ENCODE results near the gene RHOF. TPM values are rescaled to one million over a fixed set of nuclear protein-coding genes. Genes with fewer than 3 reads are reported as not detected.

Gene RHOF
- total and polyA plus RNA-seq, 2 of the 13 experiments (the other 11 are each of a cell fraction or from before 2014, with no cell fraction given) = 14.6 to 32.2 TPM

DNA sequence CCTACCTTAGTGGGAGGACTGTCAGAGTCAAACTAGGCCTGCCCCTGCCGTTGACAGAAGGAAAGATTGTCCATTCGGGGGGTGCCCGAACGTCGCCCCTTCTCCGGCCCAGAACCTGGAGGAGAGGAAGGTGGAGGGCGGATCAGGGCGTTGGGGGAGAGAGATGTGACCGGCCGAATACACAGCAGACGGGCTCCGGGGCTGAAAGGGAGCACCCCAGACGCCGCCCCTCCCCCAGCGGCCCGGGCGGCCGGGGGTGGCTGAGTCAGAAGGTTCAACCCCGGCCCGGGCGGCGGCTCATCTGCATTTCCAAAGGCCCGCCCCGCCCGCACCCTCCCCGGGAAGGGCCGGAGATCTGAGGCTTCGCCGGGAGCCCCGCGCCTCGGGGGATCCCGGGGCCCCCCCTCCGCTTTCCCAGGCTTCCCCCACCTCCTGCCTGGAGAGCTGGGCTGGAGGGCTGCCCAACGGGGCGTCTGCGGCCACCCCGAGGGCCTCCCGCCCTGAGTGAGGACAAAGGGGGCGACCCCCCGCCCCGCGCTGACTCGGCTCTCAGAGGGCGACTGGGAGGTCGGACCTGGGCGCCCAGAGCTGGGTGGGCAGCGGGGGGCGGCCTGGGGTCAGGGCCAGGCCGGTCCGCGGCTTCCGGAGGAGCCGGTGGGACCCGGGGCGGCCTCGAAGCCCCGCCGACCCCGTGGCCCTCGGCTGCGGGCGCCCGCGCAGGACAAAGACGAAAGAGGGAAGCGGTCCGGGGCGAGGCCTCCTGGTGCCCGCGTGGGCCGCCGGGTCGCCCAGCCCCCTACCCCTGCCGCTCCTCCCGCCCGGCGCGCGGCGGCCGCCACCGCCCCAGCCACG is 6.6 kb upstream of the RHOF start (continued):
- TF ChIP-seq ZNF225 (CRISPR knock-in tag; IDR thresholded peaks at IDR 0.05) (no peak), ZNF790 (CRISPR knock-in tag; IDR thresholded peaks at IDR 0.05; ENCODE audit: borderline replicate concordance) (peak; percentile 38; the same call in 1 of the 2 replicates), FLYWCH1 (CRISPR knock-in tag; IDR thresholded peaks at IDR 0.05) (no peak), PHF5A (CRISPR knock-in tag; IDR thresholded peaks at IDR 0.05; ENCODE audit: low read depth, unreplicated experiment) (no peak), ZNF670 (CRISPR knock-in tag; IDR thresholded peaks at IDR 0.05; ENCODE audit: borderline replicate concordance) (no peak; the same call in 1 of the 2 replicates), HCFC1 (IDR thresholded peaks at IDR 0.05; ENCODE audit: low read depth, low read length) (no peak), ZNF841 (CRISPR knock-in tag; IDR thresholded peaks at IDR 0.05; ENCODE audit: borderline replicate concordance) (no peak), NBN (conservative IDR thresholded peaks at IDR 0.05) (no peak), ZNF326 (CRISPR knock-in tag; IDR thresholded peaks at IDR 0.05; ENCODE audit: borderline replicate concordance) (no peak), ZNF143 (CRISPR knock-in tag; IDR thresholded peaks at IDR 0.05) (peak; percentile 31; the same call in 1 of the 2 replicates), ZNF460 (CRISPR knock-in tag; IDR thresholded peaks at IDR 0.05; ENCODE audit: borderline replicate concordance) (no peak; the same call in 1 of the 2 replicates), NR2F6 (IDR thresholded peaks at IDR 0.05) (0 out of 2 replicates have a peak, but pooled peaks have one; percentile 33), NR2F6 (CRISPR knock-in tag; IDR thresholded peaks at IDR 0.05) (no peak)
- TF ChIP-seq, protein P1, sequence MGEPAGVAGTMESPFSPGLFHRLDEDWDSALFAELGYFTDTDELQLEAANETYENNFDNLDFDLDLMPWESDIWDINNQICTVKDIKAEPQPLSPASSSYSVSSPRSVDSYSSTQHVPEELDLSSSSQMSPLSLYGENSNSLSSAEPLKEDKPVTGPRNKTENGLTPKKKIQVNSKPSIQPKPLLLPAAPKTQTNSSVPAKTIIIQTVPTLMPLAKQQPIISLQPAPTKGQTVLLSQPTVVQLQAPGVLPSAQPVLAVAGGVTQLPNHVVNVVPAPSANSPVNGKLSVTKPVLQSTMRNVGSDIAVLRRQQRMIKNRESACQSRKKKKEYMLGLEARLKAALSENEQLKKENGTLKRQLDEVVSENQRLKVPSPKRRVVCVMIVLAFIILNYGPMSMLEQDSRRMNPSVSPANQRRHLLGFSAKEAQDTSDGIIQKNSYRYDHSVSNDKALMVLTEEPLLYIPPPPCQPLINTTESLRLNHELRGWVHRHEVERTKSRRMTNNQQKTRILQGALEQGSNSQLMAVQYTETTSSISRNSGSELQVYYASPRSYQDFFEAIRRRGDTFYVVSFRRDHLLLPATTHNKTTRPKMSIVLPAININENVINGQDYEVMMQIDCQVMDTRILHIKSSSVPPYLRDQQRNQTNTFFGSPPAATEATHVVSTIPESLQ (CRISPR knock-in tag; conservative IDR thresholded peaks at IDR 0.05) = no peak
- TF ChIP-seq, protein P2, sequence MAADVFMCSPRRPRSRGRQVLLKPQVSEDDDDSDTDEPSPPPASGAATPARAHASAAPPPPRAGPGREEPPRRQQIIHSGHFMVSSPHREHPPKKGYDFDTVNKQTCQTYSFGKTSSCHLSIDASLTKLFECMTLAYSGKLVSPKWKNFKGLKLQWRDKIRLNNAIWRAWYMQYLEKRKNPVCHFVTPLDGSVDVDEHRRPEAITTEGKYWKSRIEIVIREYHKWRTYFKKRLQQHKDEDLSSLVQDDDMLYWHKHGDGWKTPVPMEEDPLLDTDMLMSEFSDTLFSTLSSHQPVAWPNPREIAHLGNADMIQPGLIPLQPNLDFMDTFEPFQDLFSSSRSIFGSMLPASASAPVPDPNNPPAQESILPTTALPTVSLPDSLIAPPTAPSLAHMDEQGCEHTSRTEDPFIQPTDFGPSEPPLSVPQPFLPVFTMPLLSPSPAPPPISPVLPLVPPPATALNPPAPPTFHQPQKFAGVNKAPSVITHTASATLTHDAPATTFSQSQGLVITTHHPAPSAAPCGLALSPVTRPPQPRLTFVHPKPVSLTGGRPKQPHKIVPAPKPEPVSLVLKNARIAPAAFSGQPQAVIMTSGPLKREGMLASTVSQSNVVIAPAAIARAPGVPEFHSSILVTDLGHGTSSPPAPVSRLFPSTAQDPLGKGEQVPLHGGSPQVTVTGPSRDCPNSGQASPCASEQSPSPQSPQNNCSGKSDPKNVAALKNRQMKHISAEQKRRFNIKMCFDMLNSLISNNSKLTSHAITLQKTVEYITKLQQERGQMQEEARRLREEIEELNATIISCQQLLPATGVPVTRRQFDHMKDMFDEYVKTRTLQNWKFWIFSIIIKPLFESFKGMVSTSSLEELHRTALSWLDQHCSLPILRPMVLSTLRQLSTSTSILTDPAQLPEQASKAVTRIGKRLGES (CRISPR knock-in tag; IDR thresholded peaks at IDR 0.05; ENCODE audit: borderline replicate concordance) = 0 out of 2 replicates have a peak, but pooled peaks have one; percentile 17
- TF ChIP-seq, protein P3, sequence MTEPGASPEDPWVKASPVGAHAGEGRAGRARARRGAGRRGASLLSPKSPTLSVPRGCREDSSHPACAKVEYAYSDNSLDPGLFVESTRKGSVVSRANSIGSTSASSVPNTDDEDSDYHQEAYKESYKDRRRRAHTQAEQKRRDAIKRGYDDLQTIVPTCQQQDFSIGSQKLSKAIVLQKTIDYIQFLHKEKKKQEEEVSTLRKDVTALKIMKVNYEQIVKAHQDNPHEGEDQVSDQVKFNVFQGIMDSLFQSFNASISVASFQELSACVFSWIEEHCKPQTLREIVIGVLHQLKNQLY (CRISPR knock-in tag; IDR thresholded peaks at IDR 0.05) = no peak
- TF ChIP-seq, protein P4, sequence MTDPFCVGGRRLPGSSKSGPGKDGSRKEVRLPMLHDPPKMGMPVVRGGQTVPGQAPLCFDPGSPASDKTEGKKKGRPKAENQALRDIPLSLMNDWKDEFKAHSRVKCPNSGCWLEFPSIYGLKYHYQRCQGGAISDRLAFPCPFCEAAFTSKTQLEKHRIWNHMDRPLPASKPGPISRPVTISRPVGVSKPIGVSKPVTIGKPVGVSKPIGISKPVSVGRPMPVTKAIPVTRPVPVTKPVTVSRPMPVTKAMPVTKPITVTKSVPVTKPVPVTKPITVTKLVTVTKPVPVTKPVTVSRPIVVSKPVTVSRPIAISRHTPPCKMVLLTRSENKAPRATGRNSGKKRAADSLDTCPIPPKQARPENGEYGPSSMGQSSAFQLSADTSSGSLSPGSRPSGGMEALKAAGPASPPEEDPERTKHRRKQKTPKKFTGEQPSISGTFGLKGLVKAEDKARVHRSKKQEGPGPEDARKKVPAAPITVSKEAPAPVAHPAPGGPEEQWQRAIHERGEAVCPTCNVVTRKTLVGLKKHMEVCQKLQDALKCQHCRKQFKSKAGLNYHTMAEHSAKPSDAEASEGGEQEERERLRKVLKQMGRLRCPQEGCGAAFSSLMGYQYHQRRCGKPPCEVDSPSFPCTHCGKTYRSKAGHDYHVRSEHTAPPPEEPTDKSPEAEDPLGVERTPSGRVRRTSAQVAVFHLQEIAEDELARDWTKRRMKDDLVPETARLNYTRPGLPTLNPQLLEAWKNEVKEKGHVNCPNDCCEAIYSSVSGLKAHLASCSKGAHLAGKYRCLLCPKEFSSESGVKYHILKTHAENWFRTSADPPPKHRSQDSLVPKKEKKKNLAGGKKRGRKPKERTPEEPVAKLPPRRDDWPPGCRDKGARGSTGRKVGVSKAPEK (CRISPR knock-in tag; IDR thresholded peaks at IDR 0.05; ENCODE audit: borderline replicate concordance) = no peak
- TF ChIP-seq, protein P5, sequence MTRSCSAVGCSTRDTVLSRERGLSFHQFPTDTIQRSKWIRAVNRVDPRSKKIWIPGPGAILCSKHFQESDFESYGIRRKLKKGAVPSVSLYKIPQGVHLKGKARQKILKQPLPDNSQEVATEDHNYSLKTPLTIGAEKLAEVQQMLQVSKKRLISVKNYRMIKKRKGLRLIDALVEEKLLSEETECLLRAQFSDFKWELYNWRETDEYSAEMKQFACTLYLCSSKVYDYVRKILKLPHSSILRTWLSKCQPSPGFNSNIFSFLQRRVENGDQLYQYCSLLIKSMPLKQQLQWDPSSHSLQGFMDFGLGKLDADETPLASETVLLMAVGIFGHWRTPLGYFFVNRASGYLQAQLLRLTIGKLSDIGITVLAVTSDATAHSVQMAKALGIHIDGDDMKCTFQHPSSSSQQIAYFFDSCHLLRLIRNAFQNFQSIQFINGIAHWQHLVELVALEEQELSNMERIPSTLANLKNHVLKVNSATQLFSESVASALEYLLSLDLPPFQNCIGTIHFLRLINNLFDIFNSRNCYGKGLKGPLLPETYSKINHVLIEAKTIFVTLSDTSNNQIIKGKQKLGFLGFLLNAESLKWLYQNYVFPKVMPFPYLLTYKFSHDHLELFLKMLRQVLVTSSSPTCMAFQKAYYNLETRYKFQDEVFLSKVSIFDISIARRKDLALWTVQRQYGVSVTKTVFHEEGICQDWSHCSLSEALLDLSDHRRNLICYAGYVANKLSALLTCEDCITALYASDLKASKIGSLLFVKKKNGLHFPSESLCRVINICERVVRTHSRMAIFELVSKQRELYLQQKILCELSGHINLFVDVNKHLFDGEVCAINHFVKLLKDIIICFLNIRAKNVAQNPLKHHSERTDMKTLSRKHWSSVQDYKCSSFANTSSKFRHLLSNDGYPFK (CRISPR knock-in tag; IDR thresholded peaks at IDR 0.05; ENCODE audit: borderline replicate concordance) = no peak

All from HepG2 (cell line).